Fibroblast of mammary gland (primary cell): ENCODE data around the gene UEVLD.

Experiments used
- DNase-seq: peaks from one replicate; pipeline ENCODE4 v3.0.0-alpha.2; 2010; ENCODE audit warnings: low read depth
- H3K4me3 ChIP-seq: 2 replicates; pipeline ENCODE4 v1.5.1; 2011; ENCODE audit warnings: low read depth, mild to moderate bottlenecking, low read length, moderate library complexity; ENCODE audit not compliant: control insufficient read depth
- CTCF ChIP-seq: conservative IDR thresholded peaks from 2 replicates; pipeline ENCODE4 v1.5.1; 2011; ENCODE audit warnings: low read depth, low read length, inconsistent platforms; ENCODE audit not compliant: control insufficient read depth, insufficient read depth

Gene UEVLD

GRCh38 chr11:18618342-18619025 lies 29.9 kb upstream of the UEVLD start:
- H3K4me3 ChIP-seq, result no peak overlapping the region
- TF ChIP-seq CTCF, result no peak
- DNase-seq, result peak; percentile 46

- no peak for TF ChIP-seq CTCF
- no peak overlapping the region for H3K4me3 ChIP-seq
Measured at GRCh38 chr11:18617688-18618341, 29.3 kb upstream of the UEVLD start.

GRCh38 chr11:18615628-18616392 lies 27.3 kb upstream of the UEVLD start:
- DNase-seq, result peak; percentile 59
- no peak overlapping the region for H3K4me3 ChIP-seq
- no peak for TF ChIP-seq CTCF

More at GRCh38 chr11:18617688-18618341, 29.3 kb upstream of the UEVLD start:
- peak; percentile 51 for DNase-seq

- no peak overlapping the region for H3K4me3 ChIP-seq
- no peak for DNase-seq
- TF ChIP-seq CTCF, result no peak
Measured at GRCh38 chr11:18614667-18615066, 26.1 kb upstream of the UEVLD start.

- no peak for TF ChIP-seq CTCF
- no peak for DNase-seq
- H3K4me3 ChIP-seq, result no peak overlapping the region
Measured at GRCh38 chr11:18612394-18612793, 23.9 kb upstream of the UEVLD start.

- H3K4me3 ChIP-seq, result no peak overlapping the region
- TF ChIP-seq CTCF, result no peak
- no peak for DNase-seq
Measured at GRCh38 chr11:18611196-18611595, 22.7 kb upstream of the UEVLD start.
